Astrocyte of the cerebellum (primary cell): ENCODE measurements around the gene PLIN3.
"Not testable (repeated sequence)": the region's sequence is repeated elsewhere in the genome, so short reads cannot be mapped to it uniquely, and the experiment has no call there.

Experiments used
- DNase-seq: peaks from one replicate; pipeline ENCODE4 v3.0.0-alpha.2; 2011; ENCODE audit warnings: low read depth
- H3K4me3 ChIP-seq: 2 replicates; pipeline ENCODE4 v1.5.1; 2011; ENCODE audit warnings: mild to moderate bottlenecking, low read depth, low read length, moderate library complexity
- in situ Hi-C: cut with HindIII; loops from 2 replicates; pipeline ENCODE4 v1.10.0; 2017; ENCODE audit warnings: low sequenced_read_pairs
- TF ChIP-seq, protein P1 (sequence below): IDR thresholded peaks from 2 replicates; pipeline ENCODE4 v1.5.1; 2012; ENCODE audit warnings: low read length, low read depth, moderate library complexity, mild to moderate bottlenecking; ENCODE audit errors: missing control alignments

Gene PLIN3

DNA sequence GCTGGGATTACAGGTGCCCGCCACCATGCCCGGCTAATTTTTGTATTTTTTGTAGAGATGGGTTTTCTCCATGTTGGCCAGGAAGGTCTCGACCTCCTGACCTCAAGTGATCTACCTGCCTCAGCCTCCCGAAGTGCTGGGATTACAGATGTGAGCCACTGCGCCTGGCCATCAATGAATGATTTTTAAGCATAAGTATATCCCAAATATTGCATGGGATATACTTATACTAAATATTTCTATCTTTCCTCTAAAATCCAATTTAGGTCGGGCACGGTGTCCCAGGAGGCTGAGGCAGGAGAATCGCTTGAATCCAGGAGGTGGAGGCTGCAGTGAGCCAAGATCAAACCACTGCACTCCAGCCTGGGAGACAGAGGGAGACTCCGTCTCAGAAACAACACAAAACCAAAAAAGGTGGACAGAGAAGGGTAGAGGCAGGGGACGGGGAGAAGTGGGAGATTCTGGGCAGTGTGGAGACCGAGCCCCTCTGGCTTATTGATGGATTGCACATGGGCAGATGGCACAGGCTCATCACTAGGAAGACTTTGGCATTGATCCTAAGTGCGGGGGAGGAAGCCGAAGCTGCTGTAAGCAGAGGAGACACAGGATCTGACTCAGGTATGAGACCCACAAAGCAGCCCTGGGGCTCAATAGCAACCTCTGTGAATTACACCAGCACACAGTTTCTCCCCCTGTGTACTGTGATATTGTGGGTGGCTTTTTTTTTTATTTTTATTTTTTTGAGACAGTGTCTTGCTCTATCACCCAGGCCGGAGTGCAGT is 21.8 kb upstream of the PLIN3 start:
- in situ Hi-C loops, result no loop called here
- no peak for DNase-seq
- TF ChIP-seq, protein P1, sequence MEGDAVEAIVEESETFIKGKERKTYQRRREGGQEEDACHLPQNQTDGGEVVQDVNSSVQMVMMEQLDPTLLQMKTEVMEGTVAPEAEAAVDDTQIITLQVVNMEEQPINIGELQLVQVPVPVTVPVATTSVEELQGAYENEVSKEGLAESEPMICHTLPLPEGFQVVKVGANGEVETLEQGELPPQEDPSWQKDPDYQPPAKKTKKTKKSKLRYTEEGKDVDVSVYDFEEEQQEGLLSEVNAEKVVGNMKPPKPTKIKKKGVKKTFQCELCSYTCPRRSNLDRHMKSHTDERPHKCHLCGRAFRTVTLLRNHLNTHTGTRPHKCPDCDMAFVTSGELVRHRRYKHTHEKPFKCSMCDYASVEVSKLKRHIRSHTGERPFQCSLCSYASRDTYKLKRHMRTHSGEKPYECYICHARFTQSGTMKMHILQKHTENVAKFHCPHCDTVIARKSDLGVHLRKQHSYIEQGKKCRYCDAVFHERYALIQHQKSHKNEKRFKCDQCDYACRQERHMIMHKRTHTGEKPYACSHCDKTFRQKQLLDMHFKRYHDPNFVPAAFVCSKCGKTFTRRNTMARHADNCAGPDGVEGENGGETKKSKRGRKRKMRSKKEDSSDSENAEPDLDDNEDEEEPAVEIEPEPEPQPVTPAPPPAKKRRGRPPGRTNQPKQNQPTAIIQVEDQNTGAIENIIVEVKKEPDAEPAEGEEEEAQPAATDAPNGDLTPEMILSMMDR, result no peak
- H3K4me3 ChIP-seq, result no peak overlapping the region

DNA sequence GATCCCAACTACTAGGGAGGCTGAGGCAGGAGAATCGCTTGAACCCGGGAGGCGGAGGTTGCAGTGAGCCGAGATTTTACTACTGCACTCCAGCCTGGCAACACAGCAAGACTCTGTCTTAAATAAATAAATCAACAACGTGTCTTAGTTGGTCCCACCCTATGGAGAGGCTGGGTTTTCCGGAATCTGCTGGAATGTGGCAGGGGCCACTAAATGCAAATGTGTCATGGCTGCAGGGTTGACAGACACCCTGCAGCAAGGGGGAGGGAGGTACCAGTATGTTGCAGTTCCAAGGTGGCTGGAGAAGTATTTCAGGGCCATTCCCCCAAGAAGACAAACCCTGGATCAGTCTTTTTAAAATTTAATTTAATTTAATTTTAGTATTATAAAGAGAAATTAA is 20.3 kb upstream of the PLIN3 start:
- H3K4me3 ChIP-seq, in situ Hi-C loops, DNase-seq: not testable (repeated sequence)

DNA sequence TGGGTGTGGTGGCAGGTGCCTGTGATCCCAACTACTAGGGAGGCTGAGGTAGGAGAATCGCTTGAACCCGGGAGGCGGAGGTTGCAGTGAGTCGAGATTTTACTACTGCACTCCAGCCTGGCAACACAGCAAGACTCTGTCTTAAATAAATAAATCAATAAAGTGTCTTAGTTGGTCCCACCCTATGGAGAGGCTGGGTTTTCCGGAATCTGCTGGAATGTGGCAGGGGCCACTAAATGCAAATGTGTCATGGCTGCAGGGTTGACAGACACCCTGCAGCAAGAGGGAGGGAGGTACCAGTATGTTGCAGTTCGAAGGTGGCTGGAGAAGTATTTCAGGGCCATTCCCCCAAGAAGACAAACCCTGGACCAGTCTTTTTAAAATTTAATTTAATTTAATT is 17.5 kb upstream of the PLIN3 start:
- H3K4me3 ChIP-seq, DNase-seq, in situ Hi-C loops: not testable (repeated sequence)

DNA sequence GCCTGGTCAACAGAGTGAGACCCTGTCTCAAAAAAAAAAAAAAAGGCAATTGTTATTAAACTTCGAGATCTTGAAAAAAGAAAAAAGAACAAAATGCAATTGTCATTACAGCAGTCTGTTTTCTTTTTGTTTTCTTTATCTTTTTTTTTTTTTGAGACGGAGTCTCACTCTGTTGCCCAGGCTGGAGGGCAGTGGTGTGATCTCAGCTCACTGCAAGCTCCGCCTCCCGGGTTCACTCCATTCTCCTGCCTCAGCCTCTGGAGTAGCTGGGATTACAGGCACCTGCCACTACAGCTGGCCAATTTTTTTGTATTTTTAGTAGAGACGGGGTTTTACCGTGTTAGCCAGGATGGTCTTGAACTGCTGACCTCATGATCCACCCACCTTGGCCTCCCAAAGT is 15.4 kb upstream of the PLIN3 start:
- DNase-seq, in situ Hi-C loops, H3K4me3 ChIP-seq: not testable (repeated sequence)

DNA sequence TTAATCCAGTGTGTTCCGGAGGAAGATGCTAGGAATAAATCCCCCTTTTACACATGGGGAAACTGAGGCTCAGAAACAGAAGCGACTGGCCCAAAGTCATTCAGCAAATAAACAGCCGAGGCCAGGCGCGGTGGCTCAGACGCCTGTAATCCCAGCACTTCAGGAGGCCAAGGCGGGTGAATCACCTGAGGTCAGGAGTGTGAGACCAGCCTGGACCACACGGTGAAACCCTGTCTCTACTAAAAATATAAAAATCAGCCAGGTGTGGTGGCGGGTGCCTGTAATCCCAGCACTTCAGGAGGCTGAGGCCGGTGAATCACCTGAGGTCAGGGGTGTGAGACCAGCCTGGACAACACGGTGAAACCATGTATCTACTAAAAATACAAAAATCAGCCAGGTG is 11.6 kb upstream of the PLIN3 start:
- TF ChIP-seq, protein P1, result no peak
- DNase-seq, result no peak
- in situ Hi-C loops, result no loop called here
- no peak overlapping the region for H3K4me3 ChIP-seq

DNA sequence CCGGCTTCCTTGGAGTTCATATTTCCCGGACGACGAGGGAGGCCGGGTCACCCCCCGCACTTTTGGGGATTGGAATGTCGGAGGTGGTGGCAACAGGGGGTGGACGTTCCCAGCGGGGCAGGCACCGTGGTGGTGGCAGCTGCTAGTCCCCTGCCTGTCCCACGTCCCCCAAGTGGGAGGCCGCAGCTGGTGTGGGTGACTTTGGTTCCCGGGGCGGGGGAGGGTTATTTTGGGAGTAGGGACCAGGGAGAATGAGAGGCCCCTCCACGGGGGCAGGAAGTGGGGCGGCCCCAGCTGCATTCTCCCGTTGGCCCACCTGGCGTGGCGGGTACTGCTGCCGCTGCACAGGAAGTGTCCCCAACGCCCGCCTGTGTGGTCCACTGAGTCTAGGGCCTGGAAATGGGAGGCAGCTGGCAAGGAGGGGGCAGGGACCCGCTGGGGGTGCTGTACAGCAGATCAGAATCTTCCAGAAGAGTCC is 11.1 kb upstream of the PLIN3 start:
- H3K4me3 ChIP-seq, result no peak overlapping the region
- no peak for DNase-seq
- in situ Hi-C loops, result no loop called here
- TF ChIP-seq, protein P1, result no peak

DNA sequence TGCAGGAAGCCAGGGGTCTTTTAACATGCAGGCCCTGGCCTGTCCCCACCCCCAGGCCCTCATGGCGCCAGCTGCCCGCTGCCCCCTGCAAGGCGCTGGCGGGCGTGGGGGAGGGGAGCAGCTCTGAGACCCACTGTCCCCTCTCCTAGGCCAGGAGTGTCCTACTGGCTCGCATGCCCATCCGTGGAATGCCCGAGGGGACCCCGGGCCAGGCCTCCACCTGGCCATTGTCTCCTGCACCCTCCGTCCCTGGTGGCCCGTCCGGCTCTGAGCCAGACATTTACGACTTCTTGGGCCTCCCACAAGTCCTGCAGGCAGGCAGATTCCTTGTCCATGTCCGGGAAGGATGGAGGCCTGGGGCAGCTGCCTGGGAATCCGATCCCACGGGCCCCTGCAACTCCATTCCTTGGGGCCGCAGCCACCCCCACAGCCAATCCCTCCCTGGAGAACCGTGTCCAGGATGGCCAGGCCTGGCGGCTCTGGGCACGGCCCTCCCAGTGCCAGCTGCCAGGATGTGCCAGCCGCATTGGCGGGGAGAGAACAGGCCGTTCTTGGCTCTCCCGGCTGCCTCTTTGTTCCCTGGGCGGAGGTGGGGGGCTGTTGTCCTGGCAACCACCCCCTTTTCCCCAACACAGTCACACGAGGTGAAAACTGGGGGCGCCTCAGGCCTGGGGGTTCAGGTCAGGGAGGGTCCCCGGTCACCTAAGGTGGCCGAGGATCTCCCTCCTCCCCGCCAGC is 10.5 kb upstream of the PLIN3 start:
- TF ChIP-seq, protein P1, result no peak
- in situ Hi-C loops, result no loop called here
- H3K4me3 ChIP-seq, result no peak overlapping the region
- DNase-seq, result no peak

DNA sequence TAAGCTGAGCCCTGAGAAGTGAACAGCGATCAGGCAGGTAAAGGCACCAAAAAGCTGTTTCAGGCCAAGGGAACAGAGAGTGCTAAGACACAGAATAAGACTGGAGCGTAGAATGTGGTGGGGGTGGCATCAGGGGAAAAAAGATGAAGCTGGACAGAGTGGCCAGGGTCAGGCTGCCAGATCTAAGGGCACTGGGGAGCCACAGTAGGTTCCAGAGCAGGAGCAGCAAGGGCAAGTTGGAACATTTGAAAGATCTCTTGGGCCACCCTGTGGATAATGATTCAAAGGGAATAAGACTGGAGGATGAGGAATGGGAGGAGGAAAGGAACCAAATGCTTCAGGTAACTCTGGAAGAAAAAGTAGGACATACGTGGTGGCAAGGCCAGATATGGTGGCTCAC is 6.5 kb upstream of the PLIN3 start:
- TF ChIP-seq, protein P1, result no peak
- in situ Hi-C loops, result no loop called here
- H3K4me3 ChIP-seq, result no peak overlapping the region
- DNase-seq, result no peak
